Spleen (tissue), 11 donors: Measurements from ENCODE around the gene ZIC5. TPM values are rescaled to one million over a fixed set of nuclear protein-coding genes. Genes with fewer than 3 reads are reported as not detected.

Source experiments
- DNase-seq: peaks from one replicate; pipeline ENCODE4 v3.0.0-alpha.2; 2020
- H3K27ac ChIP-seq, 8 donors: fragments of 200-600 bp; sonication (generic) in 7 of 8; 1 replicate in 4 of 8; 2 replicates in 4 of 8; pipeline versions ENCODE4 v1.5.0 to v1.8.0; 2016 to 2021; ENCODE audit warnings: inconsistent platforms in 4 of 8, mild to moderate bottlenecking in 4 of 8, moderate library complexity in 1 of 8
- H3K27me3 ChIP-seq, 7 donors: fragments of 200-600 bp; sonication (generic) in 6 of 7; replicated peaks in 1 of 7; 1 replicate in 4 of 7; 2 replicates in 3 of 7; pipeline versions ENCODE4 v1.5.0 to v1.8.0; 2016 to 2021; ENCODE audit warnings: inconsistent platforms in 3 of 7, mild to moderate bottlenecking in 1 of 7
- H3K36me3 ChIP-seq, 6 donors: fragments of 200-600 bp; sonication (generic) in 5 of 6; 1 replicate in 4 of 6; 2 replicates in 2 of 6; pipeline versions ENCODE4 v1.5.0 to v1.8.0; 2016 to 2021; ENCODE audit warnings: inconsistent platforms in 2 of 6
- H3K4me1 ChIP-seq, 6 donors: fragments of 200-600 bp; sonication (generic) in 5 of 6; 1 replicate in 3 of 6; 2 replicates in 3 of 6; pipeline versions ENCODE4 v1.5.0 to v1.8.0; 2016 to 2021; ENCODE audit warnings: inconsistent platforms in 3 of 6
- H3K4me3 ChIP-seq, 8 donors: fragments of 200-600 bp; sonication (generic) in 7 of 8; 1 replicate in 4 of 8; 2 replicates in 4 of 8; pipeline versions ENCODE4 v1.5.0 to v1.8.0; 2016 to 2021; ENCODE audit warnings: inconsistent platforms in 4 of 8, mild to moderate bottlenecking in 4 of 8, moderate library complexity in 2 of 8
- H3K9me3 ChIP-seq, 8 donors: fragments of 200-600 bp; sonication (generic) in 7 of 8; 1 replicate in 4 of 8; 2 replicates in 4 of 8; pipeline versions ENCODE4 v1.5.0 to v1.8.0; 2016 to 2021; ENCODE audit warnings: inconsistent platforms in 4 of 8
- POLR2A ChIP-seq, 3 donors: fragments of 450-650 bp; IDR thresholded peaks; one replicate each; pipeline ENCODE4 v1.5.1; 2017; ENCODE audit warnings: antibody characterized with exemption in 3 of 3, mild to moderate bottlenecking in 1 of 3
- POLR2AphosphoS5 ChIP-seq, 3 donors: sonication (generic); formaldehyde crosslinking; IDR thresholded peaks; one replicate each; pipeline ENCODE4 v1.5.1; 2017; ENCODE audit warnings: antibody characterized with exemption in 3 of 3
- WGBS, 5 donors: extraction: QIAGEN DNeasy Blood & Tissue Kit in 3 of 5; methylation state at CpG; one replicate each; pipeline versions ENCODE4 v1.1.5 to v1.1.7; 2013 to 2018; 5-methylcytosine and 5-hydroxymethylcytosine counted together
- intact Hi-C: fragments of 100-400 bp; cut with DNase I; formaldehyde crosslinking; loops from one replicate; pipeline ENCODE4 v1.15.0; 2023; ENCODE audit warnings: low total_unique reads
- polyA plus RNA-seq, 3 donors: library from polyadenylated mRNA; stranded (reverse); fragments of 200-250 nt; gene quantifications; one replicate each; pipeline ENCODE4 v1.2.1, GENCODE V29; 2013
- total RNA-seq, 7 donors: library from RNA; depleted of rRNA in 3 of 7; stranded (reverse); fragments of >200 nt in 3 of 7; fragmentation: NEBNext Ultra II Directional in 4 of 7; extraction: Animal tissue kit (Norgen Biotek cat#: 25700) in 4 of 7; gene quantifications; one replicate each; pipeline versions ENCODE4 v1.1.0 to v1.2.1, GENCODE V29; 2016 to 2021
- TF ChIP-seq, protein P1 (sequence below), 11 experiments: fragments of 200-600 bp in 7 of 11; fragments of 450-650 bp in 4 of 11; sonication (generic) in 4 of 11; IDR thresholded peaks in 8 of 11; conservative IDR thresholded peaks in 3 of 11; 1 replicate in 7 of 11; 2 replicates in 4 of 11; pipeline versions ENCODE4 v1.4.0 to v1.8.0; 2016 to 2021; ENCODE audit warnings: antibody characterized with exemption in 11 of 11, inconsistent platforms in 4 of 11, mild to moderate bottlenecking in 1 of 11
- donor health status: healthy with polysubstance abuse.
- donor health status: DM: no; HTN: no; CAD: no; lungs with moderate emphysema.
- donor health status: DM: no; HTN: no; CAD: no.
- donor health status: Bipolar disorder and iron deficiency.
- donor health status: healthy.
- donor health status: DM: no; HTN: no; CAD: no.
- donor health status: DM: yes; HTN: yes; CAD: no.

The ZIC5 gene
- total and polyA plus RNA-seq, 10 donors, result not detected

DNA sequence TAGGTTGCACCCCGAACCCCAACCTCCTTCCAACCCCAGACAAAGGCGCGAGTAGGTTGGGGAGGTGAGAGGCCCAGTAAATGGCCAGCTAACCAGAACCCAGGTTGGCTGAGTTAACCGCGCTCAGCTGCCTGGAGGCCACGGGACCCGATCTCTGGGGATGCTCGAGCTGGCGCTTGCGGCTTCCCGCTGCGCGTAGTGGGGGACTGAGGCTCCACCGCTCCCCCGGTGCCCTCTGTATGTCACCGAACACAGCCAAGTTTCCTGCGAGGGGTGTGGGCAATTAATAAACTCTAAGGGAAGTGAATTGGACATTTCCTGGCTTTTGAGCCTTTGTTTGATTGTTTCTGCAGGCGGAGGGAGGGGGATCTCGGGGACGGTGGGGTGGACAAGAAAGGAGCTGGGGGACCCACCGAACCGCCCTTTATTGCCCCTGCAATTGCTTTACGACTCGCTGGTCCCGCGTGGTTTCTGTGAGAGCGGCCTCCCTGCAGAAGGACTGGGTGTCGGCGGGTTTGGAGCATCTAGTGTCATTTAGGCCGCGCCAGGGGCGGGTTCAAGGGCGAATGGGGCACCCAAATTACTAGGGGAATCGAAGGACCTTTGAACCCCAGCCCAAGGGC is 3.5 kb upstream of the ZIC5 start:
- Histone ChIP-seq H3K36me3 (no peaks in the 10 kb centered on the region), H3K27me3 (peaks cover 53 to 100% (median 97%) of the 10 kb centered on the region in 7 donors), H3K4me1 (peaks cover 18 to 40% (median 36%) of the 10 kb centered on the region in 6 donors), H3K9me3 (peaks cover 0 to 67% (median 0%) of the 10 kb centered on the region in 8 donors), H3K4me3 (no peak overlapping the region), H3K27ac (no peak overlapping the region)
- intact Hi-C loops, result no loop called here
- TF ChIP-seq POLR2AphosphoS5 (IDR thresholded peaks at IDR 0.05), result no peak
- TF ChIP-seq, protein P1, sequence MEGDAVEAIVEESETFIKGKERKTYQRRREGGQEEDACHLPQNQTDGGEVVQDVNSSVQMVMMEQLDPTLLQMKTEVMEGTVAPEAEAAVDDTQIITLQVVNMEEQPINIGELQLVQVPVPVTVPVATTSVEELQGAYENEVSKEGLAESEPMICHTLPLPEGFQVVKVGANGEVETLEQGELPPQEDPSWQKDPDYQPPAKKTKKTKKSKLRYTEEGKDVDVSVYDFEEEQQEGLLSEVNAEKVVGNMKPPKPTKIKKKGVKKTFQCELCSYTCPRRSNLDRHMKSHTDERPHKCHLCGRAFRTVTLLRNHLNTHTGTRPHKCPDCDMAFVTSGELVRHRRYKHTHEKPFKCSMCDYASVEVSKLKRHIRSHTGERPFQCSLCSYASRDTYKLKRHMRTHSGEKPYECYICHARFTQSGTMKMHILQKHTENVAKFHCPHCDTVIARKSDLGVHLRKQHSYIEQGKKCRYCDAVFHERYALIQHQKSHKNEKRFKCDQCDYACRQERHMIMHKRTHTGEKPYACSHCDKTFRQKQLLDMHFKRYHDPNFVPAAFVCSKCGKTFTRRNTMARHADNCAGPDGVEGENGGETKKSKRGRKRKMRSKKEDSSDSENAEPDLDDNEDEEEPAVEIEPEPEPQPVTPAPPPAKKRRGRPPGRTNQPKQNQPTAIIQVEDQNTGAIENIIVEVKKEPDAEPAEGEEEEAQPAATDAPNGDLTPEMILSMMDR (IDR thresholded peaks at IDR 0.05 in 8 of 11, conservative IDR thresholded peaks at IDR 0.05 in 3 of 11), result no peak
- no peak for TF ChIP-seq POLR2A (IDR thresholded peaks at IDR 0.05)
- 9 to 14% (median 11%) methylated on average over 21 to 34 of the region's 34 CpGs for WGBS, 5 donors
- no peak for DNase-seq

DNA sequence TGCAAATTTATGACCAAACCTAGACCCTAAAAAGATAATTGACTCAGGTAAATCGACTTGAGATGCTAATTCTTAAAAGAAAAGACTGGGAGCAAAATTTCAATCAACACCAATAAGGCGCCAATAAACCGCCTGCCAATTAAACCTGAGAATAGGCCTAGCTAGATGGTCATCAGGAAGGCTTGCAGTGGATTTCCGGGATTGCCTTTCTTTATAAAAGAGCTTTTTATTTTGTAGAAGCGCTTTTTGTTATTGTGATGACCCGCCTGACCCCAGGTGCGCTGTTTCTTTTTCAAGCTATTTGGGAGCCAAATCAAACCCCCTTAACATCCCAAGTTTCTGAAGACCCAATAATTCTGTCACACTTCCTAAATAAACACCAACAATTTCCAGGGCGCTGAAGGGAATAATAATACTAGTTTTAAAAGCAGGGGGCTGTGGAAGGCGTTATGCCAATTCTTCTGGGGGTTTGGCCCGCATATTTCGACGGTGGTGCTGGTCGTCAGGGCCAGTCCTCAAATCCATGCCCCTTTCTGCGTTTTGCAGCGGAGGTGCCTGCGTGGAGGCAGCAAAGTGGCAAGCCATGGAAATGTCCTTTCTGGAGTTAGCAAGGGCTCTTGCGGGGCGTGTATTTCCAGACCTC is 2.9 kb upstream of the ZIC5 start:
- H3K4me1 ChIP-seq, result peaks cover 18 to 40% (median 36%) of the 10 kb centered on the region in 6 donors
- TF ChIP-seq, protein P1 (IDR thresholded peaks at IDR 0.05 in 8 of 11, conservative IDR thresholded peaks at IDR 0.05 in 3 of 11), result no peak
- no peak for TF ChIP-seq POLR2A (IDR thresholded peaks at IDR 0.05)
- TF ChIP-seq POLR2AphosphoS5 (IDR thresholded peaks at IDR 0.05), result no peak
- DNase-seq, result no peak
- no peaks in the 10 kb centered on the region for H3K36me3 ChIP-seq
- intact Hi-C loops, result no loop called here
- H3K27ac ChIP-seq, result no peak overlapping the region
- no peak overlapping the region for H3K4me3 ChIP-seq
- 11 to 18% (median 16%) methylated on average over 18 of the region's 18 CpGs for WGBS, 5 donors
- H3K27me3 ChIP-seq, result peaks cover 47 to 100% (median 97%) of the 10 kb centered on the region in 7 donors
- peaks cover 0 to 67% (median 0%) of the 10 kb centered on the region in 8 donors for H3K9me3 ChIP-seq

DNA sequence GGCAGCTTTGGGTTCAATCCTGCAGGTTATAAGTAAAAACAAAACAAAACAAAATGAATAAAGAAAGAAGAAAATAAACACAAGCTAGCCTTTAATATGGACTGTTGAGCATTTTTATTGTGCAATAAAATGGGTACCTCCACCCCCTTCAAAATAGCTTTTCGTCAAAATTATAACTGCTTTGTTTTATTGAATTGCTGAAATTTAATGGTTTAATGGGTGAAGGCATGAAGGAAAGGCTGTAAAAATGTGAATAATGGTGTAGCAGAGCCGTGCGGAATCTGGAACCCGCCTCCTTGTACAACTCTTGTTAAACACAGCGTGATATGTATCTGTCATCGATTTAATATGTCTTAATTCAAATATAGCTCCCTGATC is 2.2 kb upstream of the ZIC5 start:
- TF ChIP-seq POLR2AphosphoS5 (IDR thresholded peaks at IDR 0.05) (no peak), POLR2A (IDR thresholded peaks at IDR 0.05) (no peak)
- TF ChIP-seq, protein P1 (IDR thresholded peaks at IDR 0.05 in 8 of 11, conservative IDR thresholded peaks at IDR 0.05 in 3 of 11), result no peak
- no peak for DNase-seq
- no peak overlapping the region for H3K27ac ChIP-seq
- no peak overlapping the region for H3K4me3 ChIP-seq
- peaks cover 20 to 40% (median 37%) of the 10 kb centered on the region in 6 donors for H3K4me1 ChIP-seq
- WGBS, 5 donors, result 15 to 25% (median 17%) methylated on average over 6 of the region's 6 CpGs
- intact Hi-C loops, result no loop called here
- peaks cover 44 to 100% (median 97%) of the 10 kb centered on the region in 7 donors for H3K27me3 ChIP-seq
- peaks cover 0 to 67% (median 0%) of the 10 kb centered on the region in 8 donors for H3K9me3 ChIP-seq
- H3K36me3 ChIP-seq, result no peaks in the 10 kb centered on the region

DNA sequence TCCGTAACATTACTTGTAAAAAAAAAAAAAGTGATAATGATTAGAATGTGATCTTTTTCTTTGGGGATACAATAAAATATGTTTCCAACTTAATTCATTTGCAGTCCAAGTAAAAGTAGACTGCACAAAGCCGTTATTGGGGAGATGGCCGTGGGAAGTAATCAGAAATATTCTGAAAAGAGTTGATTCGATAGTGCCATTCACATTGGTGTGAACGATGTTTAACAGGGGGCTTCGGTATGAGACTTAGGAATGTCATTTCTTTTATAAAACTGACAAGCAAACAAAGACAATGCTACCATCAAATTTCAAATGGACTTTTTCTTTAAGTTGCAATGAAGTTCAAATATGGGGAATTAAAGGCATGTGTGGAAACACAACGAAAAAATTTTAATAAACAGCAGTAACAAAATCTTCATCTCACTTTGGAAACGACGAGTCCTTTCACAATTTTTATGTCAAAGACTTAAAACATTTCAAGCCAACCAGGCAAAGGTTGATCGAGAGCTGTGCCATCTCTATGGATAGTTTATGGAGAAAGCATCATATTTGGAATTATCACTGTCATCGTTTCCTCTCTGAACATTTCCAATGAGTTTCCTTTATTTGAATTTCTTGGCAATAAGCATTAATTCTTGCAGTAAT is 1.7 kb upstream of the ZIC5 start:
- no peak for DNase-seq
- H3K27ac ChIP-seq, result no peak overlapping the region
- intact Hi-C loops, result no loop called here

More for the DNA sequence above, 1.7 kb upstream of the ZIC5 start:
- Histone ChIP-seq H3K27me3 (peaks cover 47 to 100% (median 97%) of the 10 kb centered on the region in 7 donors), H3K4me1 (peaks cover 25 to 40% (median 37%) of the 10 kb centered on the region in 6 donors), H3K9me3 (peaks cover 0 to 66% (median 0%) of the 10 kb centered on the region in 8 donors), H3K4me3 (no peak overlapping the region), H3K36me3 (no peaks in the 10 kb centered on the region)
- TF ChIP-seq POLR2AphosphoS5 (IDR thresholded peaks at IDR 0.05) (no peak), POLR2A (IDR thresholded peaks at IDR 0.05) (no peak)
- TF ChIP-seq, protein P1 (IDR thresholded peaks at IDR 0.05 in 8 of 11, conservative IDR thresholded peaks at IDR 0.05 in 3 of 11), result no peak
- 12 to 19% (median 16%) methylated on average over 11 of the region's 11 CpGs for WGBS, 5 donors
